Hindlimb muscle (tissue), 1 donor: Measurements from ENCODE around the gene C1orf159. TPM values are rescaled to one million over a fixed set of nuclear protein-coding genes. Genes with fewer than 3 reads are reported as not detected.

Source experiments
- DNase-seq: peaks from one replicate; pipeline ENCODE4 v3.0.0-alpha.2; 2013
- polyA plus RNA-seq: library from polyadenylated mRNA; unstranded; fragments of 120-200 nt; gene quantifications from one replicate; pipeline ENCODE4 v1.2.1, GENCODE V29; 2013; ENCODE audit not compliant: insufficient read length

The C1orf159 gene
- polyA plus RNA-seq, 1 donor: 7.8 TPM

- DNase-seq: no peak
These were observed 16.4 kb upstream of the C1orf159 start for GRCh38 chr1:1132042-1132950.

- no peak for DNase-seq
These were observed 14.6 kb upstream of the C1orf159 start for GRCh38 chr1:1130206-1131120.

GRCh38 chr1:1129381-1129821 lies 13.5 kb upstream of the C1orf159 start:
- DNase-seq: peak; percentile 57

- DNase-seq: no peak
These were observed 12.7 kb upstream of the C1orf159 start for GRCh38 chr1:1128454-1129139.

- no peak for DNase-seq
These were observed 11.9 kb upstream of the C1orf159 start for GRCh38 chr1:1127551-1128451.

GRCh38 chr1:1125945-1126344 lies 10.1 kb upstream of the C1orf159 start:
- DNase-seq: no peak

GRCh38 chr1:1124786-1125642 lies 9.1 kb upstream of the C1orf159 start:
- no peak for DNase-seq

GRCh38 chr1:1124508-1124785 lies 8.6 kb upstream of the C1orf159 start:
- no peak for DNase-seq

- no peak for DNase-seq
These were observed 8.0 kb upstream of the C1orf159 start for GRCh38 chr1:1123581-1124507.

GRCh38 chr1:1122981-1123480 lies 7.1 kb upstream of the C1orf159 start:
- no peak for DNase-seq

GRCh38 chr1:1122078-1122811 lies 6.4 kb upstream of the C1orf159 start:
- peak; percentile 81 for DNase-seq

- no peak for DNase-seq
These were observed 5.8 kb upstream of the C1orf159 start for GRCh38 chr1:1121611-1122077.

GRCh38 chr1:1120866-1121591 lies 5.1 kb upstream of the C1orf159 start:
- no peak for DNase-seq

- DNase-seq: no peak
These were observed 4.2 kb upstream of the C1orf159 start for GRCh38 chr1:1120096-1120495.

- no peak for DNase-seq
These were observed 3.5 kb upstream of the C1orf159 start for GRCh38 chr1:1119272-1119890.

GRCh38 chr1:1118876-1119220 lies 3.0 kb upstream of the C1orf159 start:
- DNase-seq: no peak
